Middle frontal gyrus (tissue), 1 donor: Measurements from ENCODE around the gene EPDR1.

Source experiments
- DNase-seq: peaks from one replicate; pipeline ENCODE4 v3.0.0-alpha.2; 2015; ENCODE audit warnings: low spot score; ENCODE audit errors: extremely low spot score

Gene EPDR1

GRCh38 chr7:37977243-37977642, 56.8 kb downstream of the EPDR1 start:
- DNase-seq = no peak

- no peak for DNase-seq
Observed at GRCh38 chr7:37981664-37982063, 61.2 kb downstream of the EPDR1 start.

GRCh38 chr7:37982423-37982822, 62.0 kb downstream of the EPDR1 start:
- DNase-seq = no peak

- no peak for DNase-seq
Observed at GRCh38 chr7:37984750-37985390, 64.4 kb downstream of the EPDR1 start.

GRCh38 chr7:37986908-37987330, 66.5 kb downstream of the EPDR1 start:
- no peak for DNase-seq

- no peak for DNase-seq
Observed at GRCh38 chr7:37987732-37988131, 67.3 kb downstream of the EPDR1 start.

- DNase-seq = no peak
Observed at GRCh38 chr7:37988721-37989650, 68.5 kb downstream of the EPDR1 start.

- no peak for DNase-seq
Observed at GRCh38 chr7:37990337-37990736, 69.9 kb downstream of the EPDR1 start.

GRCh38 chr7:37993060-37993501, 72.6 kb downstream of the EPDR1 start:
- DNase-seq = no peak

GRCh38 chr7:37999673-38000072, 79.2 kb downstream of the EPDR1 start:
- no peak for DNase-seq

- DNase-seq = no peak
Observed at GRCh38 chr7:38000272-38000671, 79.8 kb downstream of the EPDR1 start.
